ENCODE data around the gene RPL26. TPM values are rescaled to one million over a fixed set of nuclear protein-coding genes. Genes with fewer than 3 reads are reported as not detected.
"Not testable (repeated sequence)": the region's sequence is repeated elsewhere in the genome, so short reads cannot be mapped to it uniquely, and the experiment has no call there.

The RPL26 gene
- total RNA-seq, 1 donor from 2014 or later: 1,173 TPM

GRCh38 chr17:8406174-8406573 is 23.2 kb upstream of the RPL26 start:
- TF ChIP-seq CTCF (IDR thresholded peaks at IDR 0.05): no peak
- DNase-seq: no peak
- Histone ChIP-seq H3K36me3 (no peaks in the 10 kb centered on the region), H3K27me3 (no peaks in the 10 kb centered on the region), H3K27ac (no peak overlapping the region), H3K4me3 (no peak overlapping the region), H3K4me1 (peaks cover 7% of the 10 kb centered on the region), H3K9me3 (no peaks in the 10 kb centered on the region)
- ATAC-seq: no peak
- intact Hi-C loops (cut with DNase I): no loop called here

- Histone ChIP-seq H3K9me3 (no peaks in the 10 kb centered on the region), H3K4me1 (peaks cover 5% of the 10 kb centered on the region), H3K4me3 (no peak overlapping the region), H3K27ac (no peak overlapping the region), H3K27me3 (no peaks in the 10 kb centered on the region), H3K36me3 (no peaks in the 10 kb centered on the region)
- intact Hi-C loops (cut with DNase I): no loop called here
- DNase-seq (no peak), ATAC-seq (no peak)
- no peak for TF ChIP-seq CTCF (IDR thresholded peaks at IDR 0.05)
These were observed 22.6 kb upstream of the RPL26 start for GRCh38 chr17:8405499-8406016.

- no peak for TF ChIP-seq CTCF (IDR thresholded peaks at IDR 0.05)
- DNase-seq (no peak), ATAC-seq (no peak)
- no peaks in the 10 kb centered on the region for H3K4me1 ChIP-seq
- no peaks in the 10 kb centered on the region for H3K36me3 ChIP-seq
- H3K9me3 ChIP-seq: no peaks in the 10 kb centered on the region
- H3K27ac ChIP-seq: no peak overlapping the region
- H3K4me3 ChIP-seq: no peak overlapping the region
- H3K27me3 ChIP-seq: peaks cover 11% of the 10 kb centered on the region
- intact Hi-C loops (cut with DNase I): no loop called here
These were observed 20.0 kb upstream of the RPL26 start for GRCh38 chr17:8402921-8403536.

- Histone ChIP-seq H3K9me3 (no peaks in the 10 kb centered on the region), H3K4me3 (no peak overlapping the region), H3K4me1 (no peaks in the 10 kb centered on the region), H3K36me3 (no peaks in the 10 kb centered on the region), H3K27me3 (peaks cover 30% of the 10 kb centered on the region), H3K27ac (no peak overlapping the region)
- DNase-seq (no peak), ATAC-seq (no peak)
- no peak for TF ChIP-seq CTCF (IDR thresholded peaks at IDR 0.05)
- intact Hi-C loops (cut with DNase I): no loop called here
These were observed 18.1 kb upstream of the RPL26 start for GRCh38 chr17:8401107-8401506.

GRCh38 chr17:8398980-8399379 is 16.0 kb upstream of the RPL26 start:
- ATAC-seq: no peak
- intact Hi-C loops (cut with DNase I): no loop called here
- no peak for TF ChIP-seq CTCF (IDR thresholded peaks at IDR 0.05)
- no peaks in the 10 kb centered on the region for H3K36me3 ChIP-seq
- no peak overlapping the region for H3K4me3 ChIP-seq
- H3K27me3 ChIP-seq: peaks cover 51% of the 10 kb centered on the region
- DNase-seq: no peak
- no peaks in the 10 kb centered on the region for H3K9me3 ChIP-seq
- no peaks in the 10 kb centered on the region for H3K4me1 ChIP-seq
- H3K27ac ChIP-seq: no peak overlapping the region

- Histone ChIP-seq H3K27me3 (peaks cover 60% of the 10 kb centered on the region), H3K4me1 (no peaks in the 10 kb centered on the region), H3K36me3 (no peaks in the 10 kb centered on the region), H3K27ac (no peak within 1 kb of the TSS), H3K4me3 (no peak within 1 kb of the TSS), H3K9me3 (no peaks in the 10 kb centered on the region)
- DNase-seq (no peak), ATAC-seq (peak; percentile 8)
- TF ChIP-seq CTCF (IDR thresholded peaks at IDR 0.05): no peak
- intact Hi-C loops (cut with DNase I): no loop called here
These were observed 14.6 kb upstream of the RPL26 start, which contains the start of gene RNF222 for GRCh38 chr17:8397636-8398035. Gene RNF222, minus strand, starts transcription at chr17:8397827. Its CDS starts 4,366 bp downstream, at chr17:8393461.

GRCh38 chr17:8394497-8394896 is 11.5 kb upstream of the RPL26 start:
- ATAC-seq; H3K4me3 ChIP-seq; H3K36me3 ChIP-seq; H3K27ac ChIP-seq; DNase-seq; H3K4me1 ChIP-seq; H3K9me3 ChIP-seq; intact Hi-C loops (cut with DNase I): not testable (repeated sequence)
- peaks cover 57% of the 10 kb centered on the region for H3K27me3 ChIP-seq

Measured in upper lobe of right lung (tissue), 1 donor.